RPMI7951 (cell line): ENCODE results near the gene ONECUT3. TPM values are rescaled to one million over a fixed set of nuclear protein-coding genes. Genes with fewer than 3 reads are reported as not detected.
A peak's percentile ranks its signal among the peaks of the same experiment; 100 is the strongest.

ENCODE experiments used
- DNase-seq: peaks from one replicate; pipeline ENCODE4 v3.0.0-alpha.2; 2012; ENCODE audit warnings: low read depth
- total RNA-seq: library from RNA; depleted of rRNA; stranded (reverse); fragments of >200 nt; shearing (Covaris generic); gene quantifications from 2 replicates; pipeline ENCODE4 v1.2.3, GENCODE V29; 2014

ONECUT3 gene
- total RNA-seq, 1 experiment from 2014 or later: not detected

GRCh38 chr19:1768248-1768647, 14.9 kb downstream of the ONECUT3 start:
- no peak for DNase-seq

- DNase-seq: no peak
Observed at GRCh38 chr19:1768918-1769644, 15.8 kb downstream of the ONECUT3 start.

DNA sequence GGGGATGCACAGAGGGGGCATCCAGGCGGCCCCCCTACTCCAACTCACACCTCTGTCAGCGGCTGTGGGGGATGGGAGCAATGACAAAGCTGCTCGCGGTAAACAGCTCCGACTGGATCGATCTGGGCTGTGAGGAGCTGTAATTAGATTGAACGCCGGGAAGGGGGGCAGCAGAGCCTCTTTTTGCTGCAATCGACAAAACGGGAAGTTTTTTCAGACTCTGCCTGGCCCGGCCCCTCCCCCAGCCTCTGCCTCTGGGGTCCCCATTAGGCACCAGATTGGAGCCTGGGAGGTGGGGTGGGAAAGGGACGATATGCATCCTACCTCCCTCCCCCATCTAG, 16.3 kb downstream of the ONECUT3 start:
- DNase-seq: no peak

GRCh38 chr19:1770866-1771576, 17.7 kb downstream of the ONECUT3 start:
- no peak for DNase-seq

GRCh38 chr19:1773184-1773583, 19.9 kb downstream of the ONECUT3 start:
- DNase-seq: peak; percentile 52

DNA sequence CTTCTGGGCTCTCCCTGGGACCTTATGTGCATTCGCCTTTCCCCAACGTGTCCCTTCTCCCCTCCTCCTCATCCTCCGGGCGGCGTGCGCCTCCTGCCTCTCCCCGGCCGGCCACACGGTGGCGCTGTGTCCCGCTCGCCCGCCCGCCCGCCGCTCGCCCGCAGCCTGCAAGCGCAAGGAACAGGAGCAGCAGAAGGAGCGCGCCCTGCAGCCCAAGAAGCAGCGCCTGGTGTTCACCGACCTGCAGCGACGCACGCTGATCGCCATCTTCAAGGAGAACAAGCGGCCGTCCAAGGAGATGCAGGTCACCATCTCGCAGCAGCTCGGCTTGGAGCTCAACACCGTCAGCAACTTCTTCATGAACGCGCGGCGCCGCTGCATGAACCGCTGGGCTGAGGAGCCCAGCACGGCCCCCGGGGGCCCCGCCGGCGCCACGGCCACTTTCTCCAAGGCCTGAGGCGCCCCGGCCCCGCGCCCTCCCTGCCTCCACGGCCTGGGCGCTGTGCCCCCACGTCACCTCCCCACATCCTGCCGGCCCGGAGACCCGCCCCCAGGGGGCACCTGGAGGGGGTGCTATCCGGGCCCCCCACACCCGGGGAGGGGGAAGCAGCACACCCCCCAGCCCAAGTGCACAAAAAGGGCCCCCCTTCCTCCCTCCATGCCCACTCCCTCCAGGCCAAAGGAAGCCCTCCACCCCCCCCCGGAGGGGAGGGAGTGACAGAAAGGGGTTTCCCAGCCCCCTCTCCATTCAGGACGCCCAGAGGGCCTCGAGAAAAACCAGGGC, 21.9 kb downstream of the ONECUT3 start:
- no peak for DNase-seq

- no peak for DNase-seq
Observed at GRCh38 chr19:1775951-1776605, 22.8 kb downstream of the ONECUT3 start.

DNA sequence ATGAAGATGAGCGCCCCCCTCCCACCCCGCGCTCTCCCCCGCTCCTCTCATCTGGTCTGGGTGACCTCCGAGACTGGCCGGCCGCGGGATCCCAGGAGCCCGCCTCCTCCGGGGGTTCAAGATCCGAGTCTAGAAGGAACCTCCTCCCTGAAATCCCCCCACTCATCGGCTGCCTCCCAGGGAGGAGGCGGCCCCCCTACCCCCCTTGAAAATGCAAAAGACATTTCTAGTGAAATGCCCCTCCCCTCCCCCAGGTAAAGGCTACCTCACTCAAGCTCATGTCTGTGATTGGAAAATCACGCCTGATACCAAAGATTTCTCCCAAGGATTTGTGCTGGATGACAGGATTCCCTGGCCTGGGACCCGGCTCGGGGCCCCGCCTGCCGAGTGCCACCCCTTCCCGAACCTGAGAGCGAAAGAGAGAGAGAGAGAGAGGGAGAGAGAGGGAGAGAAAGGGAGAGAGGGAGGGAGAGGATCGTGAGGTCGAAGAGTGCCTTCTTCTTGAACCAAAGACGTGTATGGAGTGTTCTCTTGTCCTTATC, 23.4 kb downstream of the ONECUT3 start:
- no peak for DNase-seq

- no peak for DNase-seq
Observed at GRCh38 chr19:1777149-1777548, 23.8 kb downstream of the ONECUT3 start.

GRCh38 chr19:1779574-1779973, 26.3 kb downstream of the ONECUT3 start:
- no peak for DNase-seq

GRCh38 chr19:1780272-1780958, 27.1 kb downstream of the ONECUT3 start:
- peak; percentile 46 for DNase-seq

- no peak for DNase-seq
Observed at GRCh38 chr19:1782521-1782920, 29.2 kb downstream of the ONECUT3 start.

- no peak for DNase-seq
Observed at GRCh38 chr19:1783354-1783753, 30.0 kb downstream of the ONECUT3 start.

DNA sequence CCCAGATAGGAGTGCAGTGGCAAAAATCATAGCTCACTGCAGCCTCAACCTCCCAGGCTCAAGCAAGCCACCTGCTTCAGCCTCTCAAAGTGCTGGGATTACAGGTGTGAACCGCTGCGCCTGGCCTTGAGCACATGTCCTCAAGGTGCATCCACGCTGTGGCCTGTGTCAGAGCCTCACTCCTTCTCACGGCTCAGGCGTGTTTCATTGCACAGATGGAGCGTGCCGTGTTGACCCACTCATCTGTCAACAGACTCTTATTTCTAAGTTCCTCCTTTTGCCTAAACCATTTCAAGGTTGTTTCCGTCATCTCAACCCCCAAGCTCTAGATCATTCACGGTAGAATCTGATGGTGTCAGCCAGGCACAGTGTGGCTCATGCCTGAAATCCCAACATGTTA, 30.6 kb downstream of the ONECUT3 start:
- DNase-seq: no peak

- DNase-seq: no peak
Observed at GRCh38 chr19:1785310-1785709, 32.0 kb downstream of the ONECUT3 start.

- no peak for DNase-seq
Observed at GRCh38 chr19:1786668-1787067, 33.4 kb downstream of the ONECUT3 start.

GRCh38 chr19:1787116-1787515, 33.8 kb downstream of the ONECUT3 start:
- DNase-seq: no peak

DNA sequence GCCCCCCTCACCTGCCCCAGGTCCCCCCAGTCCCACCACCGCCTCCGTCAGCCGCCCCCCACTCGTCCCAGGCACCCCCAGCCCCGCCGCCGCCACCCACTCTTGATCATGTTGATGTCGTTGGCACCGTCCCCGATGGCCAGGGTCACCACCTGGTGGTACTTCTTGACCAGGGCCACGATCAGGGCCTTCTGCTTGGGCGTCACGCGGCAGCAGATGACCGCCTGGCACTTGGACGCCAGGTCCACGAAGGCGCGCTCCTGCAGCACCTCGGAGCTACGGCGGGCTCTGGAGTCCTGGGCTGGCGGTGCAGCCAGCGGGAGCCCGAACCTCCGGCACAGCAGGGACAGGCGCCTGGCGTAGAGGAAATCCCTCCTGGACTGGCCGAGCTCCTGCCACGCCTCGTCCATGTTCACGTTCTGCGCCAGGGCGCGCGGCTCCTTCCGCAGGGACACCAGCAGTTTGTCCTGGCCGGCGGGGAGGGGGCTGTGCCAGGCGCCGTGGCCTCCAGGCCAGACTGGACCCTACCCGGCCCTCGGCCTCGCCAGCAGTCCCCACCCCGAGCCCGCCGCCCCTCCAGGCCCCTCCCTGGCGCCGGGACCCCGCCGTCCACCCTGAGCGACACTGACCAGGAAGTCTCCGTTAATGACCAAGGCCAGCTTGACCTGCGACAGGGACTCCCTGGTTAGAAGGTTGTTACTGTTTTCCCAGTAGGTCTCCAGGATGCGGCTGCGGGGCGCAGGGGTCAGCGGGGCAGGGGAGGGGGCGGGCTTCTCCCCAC, 36.1 kb downstream of the ONECUT3 start:
- no peak for DNase-seq

DNA sequence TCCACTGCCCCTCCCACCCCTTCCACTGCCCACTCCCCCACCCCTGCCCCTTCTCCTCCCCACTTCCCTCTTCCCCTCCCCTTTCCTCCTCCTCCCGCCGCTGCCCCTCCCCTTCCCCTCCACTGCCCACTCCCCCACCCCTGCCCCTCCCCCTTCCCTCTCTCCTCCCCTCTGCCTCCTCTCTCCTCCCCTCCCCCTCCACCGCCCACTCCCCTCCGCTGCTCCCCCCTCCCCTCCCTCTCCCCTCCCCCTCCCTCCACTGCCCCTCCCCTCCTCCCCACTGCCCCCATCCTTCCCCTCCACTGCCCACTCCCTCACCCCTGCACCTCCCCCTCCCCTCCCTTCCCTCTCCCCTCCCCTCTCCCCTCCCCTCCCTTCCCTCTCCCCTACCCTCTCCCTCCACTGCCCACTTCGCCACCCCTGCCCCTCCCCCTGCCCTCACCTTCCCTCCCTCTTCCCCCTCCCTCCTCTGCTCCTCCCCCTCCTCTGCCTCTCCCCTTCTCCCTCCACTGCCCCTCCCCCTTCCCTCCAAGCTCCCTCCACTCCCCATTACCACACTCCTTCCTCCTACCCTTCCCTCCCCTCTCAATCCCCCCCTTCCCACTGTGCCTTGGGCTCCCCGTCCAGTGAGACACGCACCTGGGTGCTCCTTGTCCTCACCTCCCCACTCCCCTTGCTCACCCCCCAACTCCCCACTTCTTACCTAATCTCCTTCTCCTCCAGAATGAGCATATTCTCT, 36.9 kb downstream of the ONECUT3 start:
- DNase-seq: no peak

DNA sequence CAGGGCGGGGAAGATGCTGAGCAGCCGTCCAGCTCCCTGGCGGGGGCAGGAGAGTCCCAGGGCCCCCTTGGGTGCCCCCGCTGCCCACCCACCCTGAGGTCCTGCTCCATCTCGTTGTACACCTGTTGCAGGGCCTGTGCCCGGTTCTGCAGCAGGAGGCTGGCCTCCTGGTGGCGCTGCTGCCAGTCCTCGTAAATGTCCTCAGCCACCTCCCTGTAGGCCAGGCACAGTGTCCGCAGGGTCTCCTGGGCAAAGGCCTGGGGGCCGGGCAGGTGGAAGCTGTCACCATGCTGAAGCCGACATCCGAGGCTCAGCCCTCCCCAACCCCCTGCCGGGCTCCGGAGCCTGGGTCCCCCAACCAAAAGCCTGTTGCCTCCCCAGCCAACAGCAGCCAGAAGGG, 38.6 kb downstream of the ONECUT3 start:
- DNase-seq: no peak
